SK-N-SH (cell line): ENCODE results near the gene DPRX. TPM values are rescaled to one million over a fixed set of nuclear protein-coding genes. Genes with fewer than 3 reads are reported as not detected.

ENCODE experiments used
- CTCF ChIA-PET: fragments of 300-600, 350-600 bp; formaldehyde crosslinking; extraction: SDS; loops from one replicate; lab custom pipeline; 2021; lab: Yijun Ruan, JAX
- POLR2A ChIA-PET: fragments of 350-600 bp; sonication (Branson Sonifier 250); formaldehyde crosslinking; extraction: SDS; loops from one replicate; lab custom pipeline; 2020; ENCODE audit warnings: antibody characterized with exemption, inconsistent platforms; lab: Yijun Ruan, JAX
- DNase-seq: peaks from one replicate; pipeline ENCODE4 v3.0.0; 2012
- H2AFZ ChIP-seq: fragments of 200-600 bp; sonication (generic); 2 replicates; pipeline ENCODE4 v1.8.1; 2016; ENCODE audit warnings: antibody characterized with exemption, mild to moderate bottlenecking, low read depth
- H3F3A ChIP-seq: fragments of 200-600 bp; sonication (generic); replicated peaks from 2 replicates; pipeline ENCODE3; 2016; ENCODE audit warnings: antibody characterized with exemption, mild to moderate bottlenecking; ENCODE audit not compliant: insufficient read depth
- H3K27ac ChIP-seq, 2 experiments: fragments of 200-500 bp in 1 of 2; fragments of 200-600 bp in 1 of 2; sonication (Bioruptor generic) in 1 of 2; sonication (generic), shearing (Covaris generic) in 1 of 2; 2 replicates each; pipeline versions ENCODE4 v1.5.1 to v1.6.1; 2014 to 2016; ENCODE audit warnings: low read depth in 2 of 2, inconsistent platforms in 1 of 2, low read length in 1 of 2, mild to moderate bottlenecking in 1 of 2, mixed read lengths in 1 of 2
- H3K27me3 ChIP-seq: fragments of 200-600 bp; sonication (generic), shearing (Covaris generic); 2 replicates; pipeline ENCODE4 v1.6.1; 2016; ENCODE audit warnings: mixed run types; ENCODE audit not compliant: insufficient read depth
- H3K36me3 ChIP-seq, 2 experiments: fragments of 200-500 bp in 1 of 2; fragments of 200-600 bp in 1 of 2; sonication (Bioruptor generic) in 1 of 2; sonication (generic) in 1 of 2; replicated peaks in 1 of 2; 2 replicates each; pipeline versions ENCODE3 to v1.5.1; 2014 to 2016; ENCODE audit warnings: low read length in 1 of 2, mild to moderate bottlenecking in 1 of 2; ENCODE audit not compliant: insufficient read depth in 2 of 2, control insufficient read depth in 1 of 2
- H3K4me1 ChIP-seq, 2 experiments: fragments of 200-500 bp in 1 of 2; fragments of 200-600 bp in 1 of 2; sonication (Bioruptor generic) in 1 of 2; sonication (generic), shearing (Covaris generic) in 1 of 2; 2 replicates each; pipeline versions ENCODE4 v1.5.1 to v1.6.1; 2014 to 2016; ENCODE audit warnings: low read depth in 1 of 2, low read length in 1 of 2, mixed run types in 1 of 2; ENCODE audit not compliant: insufficient read depth in 2 of 2, control insufficient read depth in 1 of 2
- H3K4me2 ChIP-seq: fragments of 200-600 bp; sonication (generic), shearing (Covaris generic); 2 replicates; pipeline ENCODE4 v1.6.1; 2017; ENCODE audit warnings: mixed run types
- H3K4me3 ChIP-seq, 2 experiments: fragments of 200-500 bp in 1 of 2; fragments of 200-600 bp in 1 of 2; sonication (Bioruptor generic) in 1 of 2; sonication (generic), shearing (Covaris generic) in 1 of 2; 2 replicates each; pipeline versions ENCODE4 v1.5.1 to v1.8.1; 2014 to 2016; ENCODE audit warnings: low read depth in 2 of 2, inconsistent platforms in 1 of 2, low read length in 1 of 2, mild to moderate bottlenecking in 1 of 2, mixed read lengths in 1 of 2, moderate library complexity in 1 of 2
- H3K79me2 ChIP-seq: fragments of 200-600 bp; sonication (generic); 2 replicates; pipeline ENCODE4 v1.8.1; 2017; ENCODE audit warnings: mild to moderate bottlenecking; ENCODE audit not compliant: insufficient read depth
- H3K9ac ChIP-seq: fragments of 200-600 bp; sonication (generic); 2 replicates; pipeline ENCODE4 v1.6.1; 2017; ENCODE audit warnings: mixed run types
- H3K9me2 ChIP-seq: fragments of 200-600 bp; sonication (generic); 2 replicates; pipeline ENCODE4 v1.6.1; 2017; ENCODE audit warnings: mixed run types
- H3K9me3 ChIP-seq: fragments of 200-600 bp; sonication (generic); 2 replicates; pipeline ENCODE4 v1.6.1; 2017; ENCODE audit warnings: mixed run types, mild to moderate bottlenecking, moderate library complexity
- H4K20me1 ChIP-seq: fragments of 200-600 bp; sonication (generic); 2 replicates; pipeline ENCODE4 v1.6.1; 2017; ENCODE audit warnings: mild to moderate bottlenecking, mixed run types; ENCODE audit not compliant: insufficient read depth
- CHD2 ChIP-seq: fragments of 150-350 bp; IDR thresholded peaks from 2 replicates; pipeline ENCODE4 v1.6.1; 2018; ENCODE audit warnings: low read length; ENCODE audit not compliant: partially characterized antibody
- ELF1 ChIP-seq: IDR thresholded peaks from 2 replicates; pipeline ENCODE4 v1.4.0; 2012
- EP300 ChIP-seq, 2 experiments: IDR thresholded peaks; 2 replicates each; pipeline versions ENCODE4 v1.4.0 to v1.6.1; 2012; ENCODE audit warnings: borderline replicate concordance in 1 of 2, low read depth in 1 of 2, low read length in 1 of 2
- EZH2phosphoT487 ChIP-seq: fragments of 200-600 bp; sonication (generic); IDR thresholded peaks from 2 replicates; pipeline ENCODE4 v1.6.1; 2017; ENCODE audit warnings: low read depth, mixed run types, mild to moderate bottlenecking, antibody characterized with exemption, moderate library complexity, borderline replicate concordance
- FOSL2 ChIP-seq: IDR thresholded peaks from 2 replicates; pipeline ENCODE4 v1.4.0; 2012; ENCODE audit warnings: low read depth, mild to moderate bottlenecking, moderate library complexity, borderline replicate concordance
- FOXJ3 ChIP-seq: sonication (generic); formaldehyde crosslinking; IDR thresholded peaks from 2 replicates; pipeline ENCODE4 v1.5.1; 2020; ENCODE audit warnings: mild to moderate bottlenecking, missing genetic modification reagents
- FOXM1 ChIP-seq: IDR thresholded peaks from 2 replicates; pipeline ENCODE4 v1.4.0; 2012; ENCODE audit warnings: low read depth, mild to moderate bottlenecking
- GATA2 ChIP-seq: sonication (generic); formaldehyde crosslinking; IDR thresholded peaks from 2 replicates; pipeline ENCODE4 v1.5.0; 2020; ENCODE audit warnings: mild to moderate bottlenecking, missing genetic modification reagents
- JUND ChIP-seq: IDR thresholded peaks from 2 replicates; pipeline ENCODE4 v1.4.0; 2012
- MEF2A ChIP-seq: IDR thresholded peaks from 2 replicates; pipeline ENCODE4 v1.4.0; 2012; ENCODE audit warnings: low read depth, borderline replicate concordance
- MXI1 ChIP-seq: IDR thresholded peaks from 2 replicates; pipeline ENCODE4 v1.6.1; 2012; ENCODE audit warnings: mild to moderate bottlenecking, low read depth, low read length, improper control_type of control experiment
- NFIC ChIP-seq: IDR thresholded peaks from 2 replicates; pipeline ENCODE4 v1.4.0; 2012; ENCODE audit warnings: borderline replicate concordance
- POLR2AphosphoS5 ChIP-seq: IDR thresholded peaks from 2 replicates; pipeline ENCODE4 v1.6.1; 2012; ENCODE audit warnings: low read depth, low read length
- RAD21 ChIP-seq: IDR thresholded peaks from 2 replicates; pipeline ENCODE4 v1.6.1; 2012; ENCODE audit warnings: mild to moderate bottlenecking, low read length
- RFX5 ChIP-seq: IDR thresholded peaks from 2 replicates; pipeline ENCODE4 v1.6.1; 2012; ENCODE audit warnings: mild to moderate bottlenecking, improper control_type of control experiment, low read length
- RXRA ChIP-seq: IDR thresholded peaks from 2 replicates; pipeline ENCODE4 v1.4.0; 2012; ENCODE audit warnings: low read depth, mild to moderate bottlenecking, borderline replicate concordance
- SIN3A ChIP-seq: IDR thresholded peaks from 2 replicates; pipeline ENCODE4 v1.6.1; 2012; ENCODE audit warnings: low read depth, mild to moderate bottlenecking, low read length, moderate library complexity, borderline replicate concordance
- SMC3 ChIP-seq: IDR thresholded peaks from 2 replicates; pipeline ENCODE4 v1.6.1; 2012; ENCODE audit warnings: low read depth, low read length, improper control_type of control experiment
- TEAD4 ChIP-seq: IDR thresholded peaks from 2 replicates; pipeline ENCODE4 v1.4.0; 2012; ENCODE audit warnings: mild to moderate bottlenecking, borderline replicate concordance; ENCODE audit not compliant: insufficient read depth
- YY1 ChIP-seq: IDR thresholded peaks from 2 replicates; pipeline ENCODE4 v1.4.0; 2012; ENCODE audit warnings: low read depth, mild to moderate bottlenecking
- WGBS: methylation state at CpG from one replicate; pipeline ENCODE4 v1.1.6; 2017; ENCODE audit warnings: low lambda C conversion rate; 5-methylcytosine and 5-hydroxymethylcytosine counted together
- polyA plus RNA-seq, 3 experiments: library from polyadenylated mRNA; depleted of rRNA; stranded (reverse); fragments of >200 nt; gene quantifications; 2 replicates each; pipeline ENCODE4 v1.2.3, GENCODE V29; 2012
- TF ChIP-seq, protein P1 (sequence below): fragments of 200-600 bp; sonication (generic); IDR thresholded peaks from 2 replicates; pipeline ENCODE4 v1.6.1; 2017; ENCODE audit warnings: antibody characterized with exemption, mild to moderate bottlenecking, moderate library complexity
- TF ChIP-seq, protein P2 (sequence below): IDR thresholded peaks from 2 replicates; pipeline ENCODE4 v1.4.0; 2012; ENCODE audit warnings: low read depth, borderline replicate concordance
- TF ChIP-seq, protein P3 (sequence below): IDR thresholded peaks from 2 replicates; pipeline ENCODE4 v1.6.1; 2012; ENCODE audit warnings: mild to moderate bottlenecking, low read depth, low read length, moderate library complexity
- TF ChIP-seq, protein P4 (sequence below): fragments of 150-350 bp; IDR thresholded peaks from 2 replicates; pipeline ENCODE4 v1.6.1; 2017; ENCODE audit warnings: antibody characterized with exemption, low read length, low read depth, borderline replicate concordance

Gene DPRX
- polyA plus RNA-seq, 1 of the 3 experiments (the other 2 are of a cell fraction) = not detected

DNA sequence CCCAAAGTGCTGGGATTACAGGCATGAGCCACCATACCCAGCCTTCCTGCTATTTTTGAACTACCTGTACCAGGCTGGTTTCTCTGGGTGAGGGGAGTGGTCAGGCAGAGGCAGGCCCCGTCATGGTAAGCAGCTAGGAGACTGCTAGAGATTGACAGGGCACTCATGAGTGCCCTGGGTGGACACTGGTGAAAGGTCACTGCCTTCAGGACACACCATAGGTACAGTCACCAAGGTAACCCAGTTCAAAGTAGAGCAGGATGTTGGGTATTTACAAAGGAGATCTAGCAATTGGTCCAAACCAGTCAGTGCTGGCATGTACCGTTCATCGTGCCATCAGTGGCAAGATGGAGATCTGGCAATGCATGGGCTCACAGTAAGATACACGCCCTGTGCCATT, 25.5 kb downstream of the DPRX start:
- Histone ChIP-seq H3F3A (no peaks in the 10 kb centered on the region), H3K9ac (no peak overlapping the region), H4K20me1 (no peaks in the 10 kb centered on the region), H3K79me2 (no peaks in the 10 kb centered on the region), H3K4me3 (no peak overlapping the region), H3K9me2 (no peaks in the 10 kb centered on the region), H3K9me3 (no peaks in the 10 kb centered on the region; the same call in 1 of the 2 replicates), H3K4me2 (no peak overlapping the region), H3K4me1 (no peaks in the 10 kb centered on the region), H3K27ac (no peak overlapping the region), H3K27me3 (peaks cover 7% of the 10 kb centered on the region; the same call in 1 of the 2 replicates), H2AFZ (no peak overlapping the region), H3K36me3 (no peaks in the 10 kb centered on the region)
- CTCF ChIA-PET = no interaction called here
- DNase-seq = no peak
- TF ChIP-seq JUND = no peak
- no peak for TF ChIP-seq SIN3A
- no peak for TF ChIP-seq FOXJ3
- TF ChIP-seq POLR2AphosphoS5 = no peak
- TF ChIP-seq EZH2phosphoT487 = no peak
- no peak for TF ChIP-seq TEAD4
- no peak for TF ChIP-seq SMC3
- no peak for TF ChIP-seq RAD21
- POLR2A ChIA-PET = no interaction called here
- 4% methylated on average over 3 of the region's 4 CpGs for WGBS

DNA sequence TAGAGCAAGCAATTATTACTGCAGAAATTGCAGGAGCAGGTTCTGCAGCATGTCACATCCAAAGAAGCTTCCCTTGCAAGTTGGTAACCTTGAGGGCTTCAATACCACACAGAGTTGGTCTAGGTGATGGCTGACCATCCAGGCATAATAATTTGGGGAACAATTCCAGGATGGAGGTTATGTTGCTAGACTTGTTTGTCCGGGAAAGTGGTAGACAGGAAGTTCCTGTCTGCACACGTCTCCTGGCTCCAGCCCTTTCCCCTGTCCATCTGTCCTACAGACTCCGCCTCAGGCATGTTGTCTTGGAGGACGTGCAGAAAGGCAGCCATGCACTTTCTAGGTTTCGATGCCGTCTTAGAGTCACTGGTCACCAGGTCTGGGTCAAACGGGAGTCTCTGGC, 26.0 kb downstream of the DPRX start:
- DNase-seq = no peak
- no peak overlapping the region for H3K27ac ChIP-seq
- H3K79me2 ChIP-seq = no peaks in the 10 kb centered on the region
- no peaks in the 10 kb centered on the region for H3F3A ChIP-seq
- no peak overlapping the region for H3K4me2 ChIP-seq
- H3K9ac ChIP-seq = no peak overlapping the region
- H3K27me3 ChIP-seq = peaks cover 7% of the 10 kb centered on the region; the same call in 1 of the 2 replicates
- H4K20me1 ChIP-seq = no peaks in the 10 kb centered on the region
- H3K4me3 ChIP-seq = no peak overlapping the region
- H3K4me1 ChIP-seq = no peaks in the 10 kb centered on the region
- H3K9me2 ChIP-seq = no peaks in the 10 kb centered on the region
- H2AFZ ChIP-seq = no peak overlapping the region
- CTCF ChIA-PET = no interaction called here
- POLR2A ChIA-PET = no interaction called here
- H3K36me3 ChIP-seq = no peaks in the 10 kb centered on the region
- TF ChIP-seq ELF1 = no peak
- TF ChIP-seq NFIC = no peak
- TF ChIP-seq MEF2A = no peak
- TF ChIP-seq YY1 = no peak
- no peak for TF ChIP-seq FOXJ3
- no peak for TF ChIP-seq MXI1
- TF ChIP-seq RFX5 = no peak
- no peak for TF ChIP-seq GATA2
- TF ChIP-seq, protein P1, sequence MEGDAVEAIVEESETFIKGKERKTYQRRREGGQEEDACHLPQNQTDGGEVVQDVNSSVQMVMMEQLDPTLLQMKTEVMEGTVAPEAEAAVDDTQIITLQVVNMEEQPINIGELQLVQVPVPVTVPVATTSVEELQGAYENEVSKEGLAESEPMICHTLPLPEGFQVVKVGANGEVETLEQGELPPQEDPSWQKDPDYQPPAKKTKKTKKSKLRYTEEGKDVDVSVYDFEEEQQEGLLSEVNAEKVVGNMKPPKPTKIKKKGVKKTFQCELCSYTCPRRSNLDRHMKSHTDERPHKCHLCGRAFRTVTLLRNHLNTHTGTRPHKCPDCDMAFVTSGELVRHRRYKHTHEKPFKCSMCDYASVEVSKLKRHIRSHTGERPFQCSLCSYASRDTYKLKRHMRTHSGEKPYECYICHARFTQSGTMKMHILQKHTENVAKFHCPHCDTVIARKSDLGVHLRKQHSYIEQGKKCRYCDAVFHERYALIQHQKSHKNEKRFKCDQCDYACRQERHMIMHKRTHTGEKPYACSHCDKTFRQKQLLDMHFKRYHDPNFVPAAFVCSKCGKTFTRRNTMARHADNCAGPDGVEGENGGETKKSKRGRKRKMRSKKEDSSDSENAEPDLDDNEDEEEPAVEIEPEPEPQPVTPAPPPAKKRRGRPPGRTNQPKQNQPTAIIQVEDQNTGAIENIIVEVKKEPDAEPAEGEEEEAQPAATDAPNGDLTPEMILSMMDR = no peak
- TF ChIP-seq SMC3 = no peak
- TF ChIP-seq SIN3A = no peak
- no peak for TF ChIP-seq CHD2
- TF ChIP-seq, protein P2, sequence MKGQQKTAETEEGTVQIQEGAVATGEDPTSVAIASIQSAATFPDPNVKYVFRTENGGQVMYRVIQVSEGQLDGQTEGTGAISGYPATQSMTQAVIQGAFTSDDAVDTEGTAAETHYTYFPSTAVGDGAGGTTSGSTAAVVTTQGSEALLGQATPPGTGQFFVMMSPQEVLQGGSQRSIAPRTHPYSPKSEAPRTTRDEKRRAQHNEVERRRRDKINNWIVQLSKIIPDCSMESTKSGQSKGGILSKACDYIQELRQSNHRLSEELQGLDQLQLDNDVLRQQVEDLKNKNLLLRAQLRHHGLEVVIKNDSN = no peak
- no peak for TF ChIP-seq JUND
- no peak for TF ChIP-seq FOSL2
- TF ChIP-seq, protein P3, sequence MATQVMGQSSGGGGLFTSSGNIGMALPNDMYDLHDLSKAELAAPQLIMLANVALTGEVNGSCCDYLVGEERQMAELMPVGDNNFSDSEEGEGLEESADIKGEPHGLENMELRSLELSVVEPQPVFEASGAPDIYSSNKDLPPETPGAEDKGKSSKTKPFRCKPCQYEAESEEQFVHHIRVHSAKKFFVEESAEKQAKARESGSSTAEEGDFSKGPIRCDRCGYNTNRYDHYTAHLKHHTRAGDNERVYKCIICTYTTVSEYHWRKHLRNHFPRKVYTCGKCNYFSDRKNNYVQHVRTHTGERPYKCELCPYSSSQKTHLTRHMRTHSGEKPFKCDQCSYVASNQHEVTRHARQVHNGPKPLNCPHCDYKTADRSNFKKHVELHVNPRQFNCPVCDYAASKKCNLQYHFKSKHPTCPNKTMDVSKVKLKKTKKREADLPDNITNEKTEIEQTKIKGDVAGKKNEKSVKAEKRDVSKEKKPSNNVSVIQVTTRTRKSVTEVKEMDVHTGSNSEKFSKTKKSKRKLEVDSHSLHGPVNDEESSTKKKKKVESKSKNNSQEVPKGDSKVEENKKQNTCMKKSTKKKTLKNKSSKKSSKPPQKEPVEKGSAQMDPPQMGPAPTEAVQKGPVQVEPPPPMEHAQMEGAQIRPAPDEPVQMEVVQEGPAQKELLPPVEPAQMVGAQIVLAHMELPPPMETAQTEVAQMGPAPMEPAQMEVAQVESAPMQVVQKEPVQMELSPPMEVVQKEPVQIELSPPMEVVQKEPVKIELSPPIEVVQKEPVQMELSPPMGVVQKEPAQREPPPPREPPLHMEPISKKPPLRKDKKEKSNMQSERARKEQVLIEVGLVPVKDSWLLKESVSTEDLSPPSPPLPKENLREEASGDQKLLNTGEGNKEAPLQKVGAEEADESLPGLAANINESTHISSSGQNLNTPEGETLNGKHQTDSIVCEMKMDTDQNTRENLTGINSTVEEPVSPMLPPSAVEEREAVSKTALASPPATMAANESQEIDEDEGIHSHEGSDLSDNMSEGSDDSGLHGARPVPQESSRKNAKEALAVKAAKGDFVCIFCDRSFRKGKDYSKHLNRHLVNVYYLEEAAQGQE = no peak
- TF ChIP-seq RXRA = no peak
- TF ChIP-seq, protein P4, sequence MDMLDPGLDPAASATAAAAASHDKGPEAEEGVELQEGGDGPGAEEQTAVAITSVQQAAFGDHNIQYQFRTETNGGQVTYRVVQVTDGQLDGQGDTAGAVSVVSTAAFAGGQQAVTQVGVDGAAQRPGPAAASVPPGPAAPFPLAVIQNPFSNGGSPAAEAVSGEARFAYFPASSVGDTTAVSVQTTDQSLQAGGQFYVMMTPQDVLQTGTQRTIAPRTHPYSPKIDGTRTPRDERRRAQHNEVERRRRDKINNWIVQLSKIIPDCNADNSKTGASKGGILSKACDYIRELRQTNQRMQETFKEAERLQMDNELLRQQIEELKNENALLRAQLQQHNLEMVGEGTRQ = no peak
- no peak for TF ChIP-seq EP300 (IDR thresholded peaks at IDR 0.05; ENCODE audit: borderline replicate concordance in 1 of 2, low read depth in 1 of 2, low read length in 1 of 2)
- TF ChIP-seq FOXM1 = no peak
- WGBS = 0% methylated on average over 7 of the region's 7 CpGs
- H3K9me3 ChIP-seq = no peaks in the 10 kb centered on the region; the same call in 1 of the 2 replicates
